HG02981 (cell line): ENCODE data around the gene DNAH10.
A peak's percentile ranks its signal among the peaks of the same experiment; 100 is the strongest.

Source experiments
- ATAC-seq: cut with Tn5 transposase; IDR thresholded peaks from one replicate; pipeline ENCODE4 v1.9.1; 2021; ENCODE audit warnings: mild to moderate bottlenecking, moderate library complexity; ENCODE audit not compliant: unreplicated experiment

DNAH10 gene, protein sequence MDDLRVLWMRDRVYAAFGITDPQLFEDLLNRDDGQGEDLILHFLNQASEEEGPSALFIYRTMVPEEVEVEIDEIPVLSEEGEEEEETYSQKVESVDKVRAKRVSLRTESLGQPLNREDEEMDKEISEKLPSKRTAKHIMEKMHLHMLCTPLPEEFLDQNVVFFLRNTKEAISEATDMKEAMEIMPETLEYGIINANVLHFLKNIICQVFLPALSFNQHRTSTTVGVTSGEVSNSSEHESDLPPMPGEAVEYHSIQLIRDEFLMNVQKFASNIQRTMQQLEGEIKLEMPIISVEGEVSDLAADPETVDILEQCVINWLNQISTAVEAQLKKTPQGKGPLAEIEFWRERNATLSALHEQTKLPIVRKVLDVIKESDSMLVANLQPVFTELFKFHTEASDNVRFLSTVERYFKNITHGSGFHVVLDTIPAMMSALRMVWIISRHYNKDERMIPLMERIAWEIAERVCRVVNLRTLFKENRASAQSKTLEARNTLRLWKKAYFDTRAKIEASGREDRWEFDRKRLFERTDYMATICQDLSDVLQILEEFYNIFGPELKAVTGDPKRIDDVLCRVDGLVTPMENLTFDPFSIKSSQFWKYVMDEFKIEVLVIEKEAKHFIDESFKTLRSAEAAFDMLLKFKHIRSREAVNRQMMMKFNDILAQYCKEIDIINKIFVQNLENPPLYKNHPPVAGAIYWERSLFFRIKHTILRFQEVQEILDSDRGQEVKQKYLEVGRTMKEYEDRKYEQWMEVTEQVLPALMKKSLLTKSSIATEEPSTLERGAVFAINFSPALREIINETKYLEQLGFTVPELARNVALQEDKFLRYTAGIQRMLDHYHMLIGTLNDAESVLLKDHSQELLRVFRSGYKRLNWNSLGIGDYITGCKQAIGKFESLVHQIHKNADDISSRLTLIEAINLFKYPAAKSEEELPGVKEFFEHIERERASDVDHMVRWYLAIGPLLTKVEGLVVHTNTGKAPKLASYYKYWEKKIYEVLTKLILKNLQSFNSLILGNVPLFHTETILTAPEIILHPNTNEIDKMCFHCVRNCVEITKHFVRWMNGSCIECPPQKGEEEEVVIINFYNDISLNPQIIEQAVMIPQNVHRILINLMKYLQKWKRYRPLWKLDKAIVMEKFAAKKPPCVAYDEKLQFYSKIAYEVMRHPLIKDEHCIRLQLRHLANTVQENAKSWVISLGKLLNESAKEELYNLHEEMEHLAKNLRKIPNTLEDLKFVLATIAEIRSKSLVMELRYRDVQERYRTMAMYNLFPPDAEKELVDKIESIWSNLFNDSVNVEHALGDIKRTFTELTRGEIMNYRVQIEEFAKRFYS (N-terminal part only)

DNA sequence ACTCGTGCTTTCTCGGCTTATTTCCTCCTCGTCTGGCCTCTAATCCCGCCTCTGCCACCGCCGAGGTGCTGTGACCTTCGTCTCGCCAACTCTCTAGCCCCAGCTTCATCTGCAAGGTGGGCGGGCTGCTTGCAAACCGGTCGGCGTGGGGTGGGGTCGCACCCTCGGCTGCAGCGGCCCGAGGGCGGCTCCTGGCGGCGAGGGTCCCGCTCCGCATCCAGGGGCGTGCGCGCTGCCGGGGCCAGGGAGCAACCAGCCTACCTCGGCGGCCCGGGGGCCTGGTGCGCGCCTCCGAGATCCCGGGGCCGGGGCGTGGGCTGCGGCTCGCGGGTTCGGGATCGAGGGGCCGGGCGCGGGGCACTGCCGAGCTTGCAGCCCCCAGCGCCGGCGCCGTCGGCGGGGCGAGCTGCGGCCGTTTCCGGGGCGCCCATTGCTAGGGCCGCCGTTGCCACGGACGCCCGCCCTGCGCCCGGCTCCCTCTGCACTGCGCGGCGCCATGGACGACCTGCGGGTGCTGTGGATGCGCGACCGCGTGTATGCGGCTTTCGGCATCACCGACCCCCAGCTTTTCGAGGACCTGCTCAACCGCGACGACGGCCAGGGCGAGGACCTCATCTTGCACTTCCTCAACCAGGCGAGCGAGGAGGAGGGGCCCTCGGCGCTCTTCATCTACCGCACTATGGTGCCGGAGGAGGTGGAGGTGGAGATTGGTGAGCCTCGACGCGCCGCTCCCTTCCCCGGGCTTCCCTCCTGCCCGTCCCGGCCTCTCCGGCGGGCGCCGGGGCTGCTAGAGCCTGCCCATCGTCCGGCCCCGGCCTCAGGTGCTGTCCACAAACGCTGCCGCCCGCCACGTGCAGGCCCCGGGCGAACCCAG, at the start of gene DNAH10:
Gene DNAH10, plus strand, starts transcription at position 461 of the 874 bp plus-strand sequence. Its CDS starts 36 bp downstream, at position 497.
- ATAC-seq, result peak; percentile 70

GRCh38 chr12:123712780-123713319, 49.3 kb upstream of the DNAH10 start:
- ATAC-seq, result no peak

- ATAC-seq, result no peak
These were observed 48.7 kb upstream of the DNAH10 start for GRCh38 chr12:123713398-123713797.

GRCh38 chr12:123713823-123714585, 48.1 kb upstream of the DNAH10 start:
- ATAC-seq, result no peak

DNA sequence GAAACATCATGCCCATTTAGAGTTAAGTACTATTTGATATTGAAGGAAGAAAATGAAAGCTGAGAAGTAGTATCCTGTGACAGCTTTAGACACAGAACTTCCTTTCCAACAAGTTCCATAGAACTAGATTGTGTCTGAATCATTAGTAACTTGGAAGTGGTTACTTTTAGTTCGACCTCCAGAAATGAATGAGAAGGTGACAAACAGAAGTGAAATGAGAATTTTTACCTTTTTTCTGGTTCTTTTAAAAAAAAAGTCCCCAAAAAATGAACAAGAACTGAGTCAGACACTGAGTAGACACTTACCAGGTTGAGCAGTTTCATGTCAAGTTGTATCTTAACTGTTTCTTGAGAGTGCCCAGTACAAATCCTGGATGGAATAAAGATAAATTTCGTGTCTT, 46.9 kb upstream of the DNAH10 start:
- ATAC-seq, result no peak

- ATAC-seq, result no peak
These were observed 44.8 kb upstream of the DNAH10 start for GRCh38 chr12:123717350-123717749.

- no peak for ATAC-seq
These were observed 41.8 kb upstream of the DNAH10 start for GRCh38 chr12:123720141-123720814.

GRCh38 chr12:123721245-123721644, 40.9 kb upstream of the DNAH10 start:
- ATAC-seq, result no peak

GRCh38 chr12:123723011-123723410, 39.1 kb upstream of the DNAH10 start:
- no peak for ATAC-seq

DNA sequence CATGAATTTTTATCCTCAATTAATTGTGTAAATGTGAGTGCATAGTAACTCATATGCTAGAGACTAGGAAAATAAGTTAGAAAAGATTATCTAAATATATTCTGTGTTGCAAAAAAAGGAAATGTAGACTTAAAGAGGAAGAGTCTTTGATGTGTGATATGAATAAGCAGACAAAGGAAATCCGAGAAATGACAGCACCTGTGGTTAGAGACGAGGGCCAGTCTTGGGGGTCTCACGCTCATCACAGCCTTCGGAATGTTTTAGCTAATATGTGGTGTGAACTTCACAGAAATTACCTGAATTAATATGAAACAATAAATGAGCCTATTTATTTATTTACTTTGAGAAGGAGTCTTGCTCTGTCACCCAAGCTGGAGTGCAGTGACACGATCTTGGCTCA, 38.3 kb upstream of the DNAH10 start:
- no peak for ATAC-seq

DNA sequence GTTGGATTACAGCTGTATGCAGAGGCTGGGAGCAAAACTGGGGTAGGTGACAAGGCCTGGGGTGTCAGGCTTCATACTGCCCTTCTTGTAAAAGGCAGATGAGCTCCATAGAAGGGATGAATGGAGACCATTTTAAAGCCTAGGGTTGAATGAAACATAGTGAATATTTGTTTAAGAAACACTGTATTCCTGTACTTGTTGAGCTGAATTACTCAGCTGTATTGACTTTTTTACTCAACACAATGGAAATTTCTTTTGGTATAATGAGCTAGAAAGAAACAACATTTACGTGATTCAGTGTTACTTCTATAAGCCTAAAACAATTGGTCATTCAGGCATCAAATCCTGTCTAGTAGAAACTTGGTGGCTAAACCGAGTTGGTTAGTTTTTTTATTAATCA, 35.9 kb upstream of the DNAH10 start:
- ATAC-seq, result no peak

DNA sequence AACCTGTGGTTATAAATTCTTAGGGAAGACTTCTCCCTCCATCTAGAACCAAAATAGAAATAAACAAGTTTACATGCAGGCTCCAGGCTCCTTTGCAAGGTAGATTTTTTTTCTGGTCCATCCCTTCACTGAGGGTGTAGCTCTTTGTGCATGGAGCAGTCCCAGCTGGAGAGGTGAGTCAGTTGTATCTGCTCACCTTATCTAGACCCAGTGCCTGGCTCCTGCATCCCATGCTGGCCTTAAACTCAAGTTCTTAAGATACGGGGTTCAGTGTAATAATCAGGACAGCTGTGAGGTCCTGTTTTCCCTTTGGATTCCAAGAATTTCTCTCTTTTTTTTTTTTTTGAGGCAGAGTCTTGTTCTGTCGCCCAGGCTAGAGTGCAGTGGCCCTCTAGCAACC, 35.1 kb upstream of the DNAH10 start:
- ATAC-seq, result no peak

DNA sequence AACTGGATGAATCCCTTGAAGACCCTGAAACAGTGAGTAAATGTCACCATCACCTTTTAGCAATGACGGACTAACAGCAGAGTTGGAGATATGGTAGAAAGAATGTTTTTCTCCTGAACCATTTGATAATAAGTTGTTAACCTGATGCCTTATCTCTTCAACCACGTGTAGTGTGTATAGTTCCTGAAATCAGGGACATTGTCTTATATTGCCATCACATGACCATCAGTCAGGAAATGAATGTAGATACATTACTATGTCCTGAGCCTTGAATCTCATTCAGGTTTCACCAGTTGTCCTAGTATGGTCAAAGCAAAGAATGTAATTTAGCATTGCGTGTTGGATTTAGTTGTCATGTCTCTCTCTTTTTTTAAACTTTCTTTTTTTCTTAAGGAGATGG, 34.2 kb upstream of the DNAH10 start:
- ATAC-seq, result no peak

- no peak for ATAC-seq
These were observed 30.5 kb upstream of the DNAH10 start for GRCh38 chr12:123731596-123731995.

DNA sequence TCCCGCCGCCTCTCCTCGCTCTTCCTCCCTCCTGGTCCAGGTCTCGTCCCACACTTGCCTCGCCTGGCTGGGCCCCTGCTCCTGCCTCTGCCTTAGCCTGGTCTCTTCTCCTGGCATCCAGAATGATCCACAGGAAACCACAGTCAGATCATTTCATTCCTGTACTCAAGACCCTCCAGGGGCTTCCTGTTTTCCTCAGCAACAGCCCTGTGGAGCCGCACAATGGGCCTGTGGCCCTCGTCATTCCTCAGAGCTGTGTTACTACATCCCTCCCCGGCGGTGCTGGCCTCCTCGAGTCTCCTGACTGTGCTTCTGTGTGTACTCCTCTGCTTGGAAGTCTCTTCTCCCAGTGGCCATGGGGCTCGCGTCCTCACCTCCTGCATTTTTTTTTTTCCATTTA, 29.9 kb upstream of the DNAH10 start:
- ATAC-seq, result no peak

DNA sequence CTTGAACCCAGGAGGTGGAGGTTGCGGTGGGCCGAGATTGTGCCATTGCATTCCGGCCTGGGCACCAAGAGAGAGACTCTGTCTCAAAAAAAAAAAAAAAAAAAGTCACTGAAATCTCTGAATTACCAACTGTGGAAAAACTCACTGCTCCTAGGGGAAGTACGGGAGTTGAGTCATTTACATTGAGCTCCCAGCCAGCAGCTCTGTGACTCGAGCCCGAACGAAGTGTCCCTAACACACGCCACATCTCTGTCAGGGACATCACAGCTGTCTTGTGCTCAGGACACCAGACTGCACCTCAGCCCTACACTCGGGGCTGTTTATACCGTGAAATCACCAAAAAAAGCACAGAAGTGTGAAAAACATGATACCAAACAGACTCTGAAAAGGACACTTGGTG, 28.9 kb upstream of the DNAH10 start:
- no peak for ATAC-seq

DNA sequence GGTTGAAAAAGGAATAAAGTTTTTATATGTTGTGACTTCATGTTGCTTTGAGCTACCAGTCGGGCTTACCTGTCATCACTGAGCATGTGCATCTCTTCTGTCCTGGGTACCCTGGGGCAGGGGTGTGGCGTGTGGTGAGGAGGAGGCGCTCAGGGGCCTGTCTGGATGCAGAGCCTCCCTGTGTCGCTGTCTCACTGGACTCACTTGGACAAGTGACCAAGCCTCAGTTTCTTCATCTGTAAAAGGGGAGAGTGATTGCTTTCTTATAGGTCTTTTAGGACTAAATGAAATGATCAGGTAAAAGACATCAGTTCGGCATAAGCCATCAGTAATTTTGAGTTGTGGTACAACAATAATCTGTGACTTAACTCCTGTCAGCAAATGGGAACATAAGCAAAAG, 27.8 kb upstream of the DNAH10 start:
- ATAC-seq, result no peak

- no peak for ATAC-seq
These were observed 20.0 kb upstream of the DNAH10 start for GRCh38 chr12:123741937-123742572.
